ENCODE measurements around the gene YEATS2.

DNA sequence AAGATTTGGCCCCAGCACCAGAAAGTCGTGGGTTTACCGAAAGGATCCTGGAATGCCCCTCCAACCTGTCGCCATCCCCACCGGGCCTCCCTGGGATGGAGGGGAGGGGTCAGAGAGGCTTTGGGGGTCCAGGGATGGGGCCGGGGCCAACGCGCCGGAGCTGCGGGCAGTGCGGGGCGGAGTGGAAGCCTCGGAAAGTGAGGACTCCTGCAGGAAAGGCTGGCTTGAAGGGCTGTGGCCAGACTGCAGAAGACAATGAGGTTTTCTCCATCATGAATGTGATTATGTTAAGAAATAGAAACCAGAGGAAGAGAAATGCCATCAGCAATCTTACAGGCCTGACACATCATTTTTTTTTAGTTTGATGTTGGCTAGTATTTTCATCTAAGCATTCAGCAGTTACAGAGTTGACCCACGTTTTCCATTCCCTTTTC is 738 bp downstream of the YEATS2 start:
- no peak for TF ChIP-seq POLR2A (IDR thresholded peaks at IDR 0.05)
- TF ChIP-seq, protein P1, sequence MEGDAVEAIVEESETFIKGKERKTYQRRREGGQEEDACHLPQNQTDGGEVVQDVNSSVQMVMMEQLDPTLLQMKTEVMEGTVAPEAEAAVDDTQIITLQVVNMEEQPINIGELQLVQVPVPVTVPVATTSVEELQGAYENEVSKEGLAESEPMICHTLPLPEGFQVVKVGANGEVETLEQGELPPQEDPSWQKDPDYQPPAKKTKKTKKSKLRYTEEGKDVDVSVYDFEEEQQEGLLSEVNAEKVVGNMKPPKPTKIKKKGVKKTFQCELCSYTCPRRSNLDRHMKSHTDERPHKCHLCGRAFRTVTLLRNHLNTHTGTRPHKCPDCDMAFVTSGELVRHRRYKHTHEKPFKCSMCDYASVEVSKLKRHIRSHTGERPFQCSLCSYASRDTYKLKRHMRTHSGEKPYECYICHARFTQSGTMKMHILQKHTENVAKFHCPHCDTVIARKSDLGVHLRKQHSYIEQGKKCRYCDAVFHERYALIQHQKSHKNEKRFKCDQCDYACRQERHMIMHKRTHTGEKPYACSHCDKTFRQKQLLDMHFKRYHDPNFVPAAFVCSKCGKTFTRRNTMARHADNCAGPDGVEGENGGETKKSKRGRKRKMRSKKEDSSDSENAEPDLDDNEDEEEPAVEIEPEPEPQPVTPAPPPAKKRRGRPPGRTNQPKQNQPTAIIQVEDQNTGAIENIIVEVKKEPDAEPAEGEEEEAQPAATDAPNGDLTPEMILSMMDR (IDR thresholded peaks at IDR 0.05): no peak

All from lower leg skin (tissue), 3 donors.